Stimulated activated CD8-positive, alpha-beta memory T cell treated with anti-CD3 and anti-CD28 coated beads, Interleukin-7, amount 100 ng/mL, for 24 hours (primary cell): ENCODE results near the gene ADAM33.

Source experiments
- DNase-seq: peaks from one replicate; pipeline ENCODE4 v3.0.0-alpha.2; 2020; ENCODE audit warnings: low read depth

ADAM33 gene

GRCh38 chr20:3681931-3682781 lies at the start of gene ADAM33:
TSS of gene ADAM33 (minus strand) at chr20:3682010. CDS start at chr20:3682004, 6 bp downstream.
- no peak for DNase-seq

- no peak for DNase-seq
Observed at GRCh38 chr20:3730803-3731672, 49.2 kb upstream of the ADAM33 start.

- no peak for DNase-seq
Observed at GRCh38 chr20:3729811-3730540, 48.2 kb upstream of the ADAM33 start.

GRCh38 chr20:3729378-3729777 lies 47.6 kb upstream of the ADAM33 start:
- DNase-seq: no peak

- DNase-seq: no peak
Observed at GRCh38 chr20:3728876-3729275, 47.1 kb upstream of the ADAM33 start.

GRCh38 chr20:3728354-3728753 lies 46.5 kb upstream of the ADAM33 start:
- DNase-seq: no peak

GRCh38 chr20:3727401-3728021 lies 45.7 kb upstream of the ADAM33 start:
- no peak for DNase-seq

- no peak for DNase-seq
Observed at GRCh38 chr20:3724356-3724755, 42.5 kb upstream of the ADAM33 start.

GRCh38 chr20:3723284-3723683 lies 41.5 kb upstream of the ADAM33 start:
- no peak for DNase-seq

GRCh38 chr20:3721912-3722311 lies 40.1 kb upstream of the ADAM33 start:
- DNase-seq: no peak

- DNase-seq: no peak
Observed at GRCh38 chr20:3720626-3721025, 38.8 kb upstream of the ADAM33 start.

GRCh38 chr20:3720068-3720467 lies 38.3 kb upstream of the ADAM33 start:
- DNase-seq: no peak

- no peak for DNase-seq
Observed at GRCh38 chr20:3719046-3719445, 37.2 kb upstream of the ADAM33 start.

- DNase-seq: no peak
Observed at GRCh38 chr20:3716195-3716834, 34.5 kb upstream of the ADAM33 start.

GRCh38 chr20:3714092-3714491 lies 32.3 kb upstream of the ADAM33 start:
- no peak for DNase-seq

- DNase-seq: no peak
Observed at GRCh38 chr20:3712279-3712873, 30.6 kb upstream of the ADAM33 start, which contains the start of gene SIGLEC1. TSS of gene SIGLEC1 (minus strand) at chr20:3712600. CDS start at chr20:3707128, 5,472 bp downstream.

- DNase-seq: no peak
Observed at GRCh38 chr20:3711484-3711941, 29.7 kb upstream of the ADAM33 start.

- DNase-seq: peak; percentile 62
Observed at GRCh38 chr20:3710703-3711483, 29.1 kb upstream of the ADAM33 start.

GRCh38 chr20:3710011-3710466 lies 28.2 kb upstream of the ADAM33 start:
- DNase-seq: no peak

GRCh38 chr20:3707508-3707899 lies 25.7 kb upstream of the ADAM33 start:
- no peak for DNase-seq
